ENCODE data around the gene JUNB. TPM values are rescaled to one million over a fixed set of nuclear protein-coding genes. Genes with fewer than 3 reads are reported as not detected.

The JUNB gene
- total RNA-seq, 3 donors from 2014 or later, result 261 to 295 (median 287) TPM

GRCh38 chr19:12766051-12766521 lies 25.2 kb upstream of the JUNB start:
- Mint-ChIP-seq H3K27me3 (ENCODE audit: low read depth) (no peaks in the 10 kb centered on the region), H3K9me3 (no peaks in the 10 kb centered on the region), H3K36me3 (ENCODE audit: insufficient read depth) (no peaks in the 10 kb centered on the region), H3K4me3 (no peak overlapping the region), H3K4me1 (ENCODE audit: low read depth) (peaks cover 2% of the 10 kb centered on the region)
- DNase-seq (peak; percentile 85), ATAC-seq (peak; percentile 72 to 90)

GRCh38 chr19:12767150-12767549 lies 24.1 kb upstream of the JUNB start:
- Mint-ChIP-seq H3K36me3 (ENCODE audit: insufficient read depth) (no peaks in the 10 kb centered on the region), H3K27me3 (ENCODE audit: low read depth) (no peaks in the 10 kb centered on the region), H3K4me3 (no peak overlapping the region), H3K9me3 (no peaks in the 10 kb centered on the region), H3K4me1 (ENCODE audit: low read depth) (peaks cover 2% of the 10 kb centered on the region)
- ATAC-seq, result no peak
- no peak for DNase-seq

- H3K36me3 Mint-ChIP-seq (ENCODE audit: insufficient read depth), result no peaks in the 10 kb centered on the region
- H3K4me3 Mint-ChIP-seq, result no peak overlapping the region
- H3K9me3 Mint-ChIP-seq, result no peaks in the 10 kb centered on the region
- ATAC-seq, result no peak
- no peak for DNase-seq
- peaks cover 2% of the 10 kb centered on the region for H3K4me1 Mint-ChIP-seq (ENCODE audit: low read depth)
- no peaks in the 10 kb centered on the region for H3K27me3 Mint-ChIP-seq (ENCODE audit: low read depth)
Measured at GRCh38 chr19:12767666-12768065, 23.6 kb upstream of the JUNB start.

GRCh38 chr19:12769689-12770088 lies 21.6 kb upstream of the JUNB start:
- H3K27me3 Mint-ChIP-seq (ENCODE audit: low read depth), result no peaks in the 10 kb centered on the region
- peak; percentile 59 for DNase-seq

GRCh38 chr19:12770922-12771321 lies 20.4 kb upstream of the JUNB start:
- DNase-seq (no peak), ATAC-seq (no peak)
- Mint-ChIP-seq H3K36me3 (ENCODE audit: insufficient read depth) (no peaks in the 10 kb centered on the region), H3K27me3 (ENCODE audit: low read depth) (no peaks in the 10 kb centered on the region), H3K4me3 (no peak overlapping the region), H3K9me3 (no peaks in the 10 kb centered on the region), H3K4me1 (ENCODE audit: low read depth) (peaks cover 5% of the 10 kb centered on the region)

More at GRCh38 chr19:12769689-12770088, 21.6 kb upstream of the JUNB start:
- Mint-ChIP-seq H3K36me3 (ENCODE audit: insufficient read depth) (no peaks in the 10 kb centered on the region), H3K4me1 (ENCODE audit: low read depth) (peaks cover 5% of the 10 kb centered on the region), H3K4me3 (peak overlapping the region; percentile 13), H3K9me3 (no peaks in the 10 kb centered on the region)
- ATAC-seq, result peak; percentile 73 to 77

GRCh38 chr19:12772323-12772722 lies 19.0 kb upstream of the JUNB start:
- no peak for ATAC-seq
- Mint-ChIP-seq H3K4me3 (no peak overlapping the region), H3K36me3 (ENCODE audit: insufficient read depth) (no peaks in the 10 kb centered on the region), H3K9me3 (no peaks in the 10 kb centered on the region), H3K4me1 (ENCODE audit: low read depth) (peaks cover 7% of the 10 kb centered on the region), H3K27me3 (ENCODE audit: low read depth) (no peaks in the 10 kb centered on the region)
- no peak for DNase-seq

- ATAC-seq (no peak), DNase-seq (no peak)
- Mint-ChIP-seq H3K36me3 (ENCODE audit: insufficient read depth) (no peaks in the 10 kb centered on the region), H3K27me3 (ENCODE audit: low read depth) (no peaks in the 10 kb centered on the region), H3K4me1 (ENCODE audit: low read depth) (peaks cover 16% of the 10 kb centered on the region), H3K4me3 (peak overlapping the region; percentile 48), H3K9me3 (no peaks in the 10 kb centered on the region)
Measured at GRCh38 chr19:12773571-12773970, 17.7 kb upstream of the JUNB start.

GRCh38 chr19:12774588-12775555 lies 16.4 kb upstream of the JUNB start, which contains the start of gene HOOK2:
Gene HOOK2 (minus strand): TSS chr19:12775552. CDS start chr19:12775449, 103 bp downstream.
- Mint-ChIP-seq H3K9me3 (no peaks in the 10 kb centered on the region), H3K4me1 (ENCODE audit: low read depth) (peaks cover 26% of the 10 kb centered on the region), H3K4me3 (peak within 1 kb of the TSS; percentile 79), H3K36me3 (ENCODE audit: insufficient read depth) (no peaks in the 10 kb centered on the region), H3K27me3 (ENCODE audit: low read depth) (no peaks in the 10 kb centered on the region)
- ATAC-seq (peak in 1 of 2 donors; percentile 1), DNase-seq (peak; percentile 44)

- Mint-ChIP-seq H3K36me3 (ENCODE audit: insufficient read depth) (no peaks in the 10 kb centered on the region), H3K4me1 (ENCODE audit: low read depth) (peaks cover 36% of the 10 kb centered on the region), H3K9me3 (no peaks in the 10 kb centered on the region), H3K4me3 (peak overlapping the region; percentile 83), H3K27me3 (ENCODE audit: low read depth) (no peaks in the 10 kb centered on the region)
- ATAC-seq (peak; percentile 47 to 48), DNase-seq (peak; percentile 82)
Measured at GRCh38 chr19:12777217-12778016, 13.9 kb upstream of the JUNB start.

- ATAC-seq (peak; percentile 4 to 13), DNase-seq (no peak)
- H3K9me3 Mint-ChIP-seq, result no peaks in the 10 kb centered on the region
- H3K36me3 Mint-ChIP-seq (ENCODE audit: insufficient read depth), result no peaks in the 10 kb centered on the region
- H3K4me3 Mint-ChIP-seq, result peak overlapping the region; percentile 83
- peaks cover 36% of the 10 kb centered on the region for H3K4me1 Mint-ChIP-seq (ENCODE audit: low read depth)
- no peaks in the 10 kb centered on the region for H3K27me3 Mint-ChIP-seq (ENCODE audit: low read depth)
Measured at GRCh38 chr19:12778017-12778904, 13.0 kb upstream of the JUNB start.

- no peaks in the 10 kb centered on the region for H3K9me3 Mint-ChIP-seq
- H3K36me3 Mint-ChIP-seq (ENCODE audit: insufficient read depth), result no peaks in the 10 kb centered on the region
- ATAC-seq (no peak), DNase-seq (no peak)
- H3K27me3 Mint-ChIP-seq (ENCODE audit: low read depth), result no peaks in the 10 kb centered on the region
- peak overlapping the region; percentile 83 for H3K4me3 Mint-ChIP-seq
- peaks cover 38% of the 10 kb centered on the region for H3K4me1 Mint-ChIP-seq (ENCODE audit: low read depth)
Measured at GRCh38 chr19:12778905-12779161, 12.5 kb upstream of the JUNB start.

- Mint-ChIP-seq H3K27me3 (ENCODE audit: low read depth) (no peaks in the 10 kb centered on the region), H3K9me3 (no peaks in the 10 kb centered on the region), H3K4me1 (ENCODE audit: low read depth) (peaks cover 38% of the 10 kb centered on the region), H3K4me3 (peak overlapping the region; percentile 35), H3K36me3 (ENCODE audit: insufficient read depth) (no peaks in the 10 kb centered on the region)
- DNase-seq, result no peak
- ATAC-seq, result no peak
Measured at GRCh38 chr19:12779162-12779993, 11.9 kb upstream of the JUNB start.

- Mint-ChIP-seq H3K4me3 (peak overlapping the region; percentile 87), H3K36me3 (ENCODE audit: insufficient read depth) (no peaks in the 10 kb centered on the region), H3K4me1 (ENCODE audit: low read depth) (peaks cover 42% of the 10 kb centered on the region), H3K9me3 (no peaks in the 10 kb centered on the region), H3K27me3 (ENCODE audit: low read depth) (no peaks in the 10 kb centered on the region)
- peak in 1 of 2 donors; percentile 8 for ATAC-seq
- DNase-seq, result no peak
Measured at GRCh38 chr19:12782174-12782423, 9.2 kb upstream of the JUNB start.
